GM12872 (cell line): ENCODE measurements around the gene MAP7.

Source experiments
- TF ChIP-seq, protein P1 (sequence below): IDR thresholded peaks from 3 replicates; pipeline ENCODE4 v1.5.1; 2011; ENCODE audit warnings: low read depth, mild to moderate bottlenecking, low read length, moderate library complexity; ENCODE audit not compliant: insufficient read depth

The MAP7 gene

DNA sequence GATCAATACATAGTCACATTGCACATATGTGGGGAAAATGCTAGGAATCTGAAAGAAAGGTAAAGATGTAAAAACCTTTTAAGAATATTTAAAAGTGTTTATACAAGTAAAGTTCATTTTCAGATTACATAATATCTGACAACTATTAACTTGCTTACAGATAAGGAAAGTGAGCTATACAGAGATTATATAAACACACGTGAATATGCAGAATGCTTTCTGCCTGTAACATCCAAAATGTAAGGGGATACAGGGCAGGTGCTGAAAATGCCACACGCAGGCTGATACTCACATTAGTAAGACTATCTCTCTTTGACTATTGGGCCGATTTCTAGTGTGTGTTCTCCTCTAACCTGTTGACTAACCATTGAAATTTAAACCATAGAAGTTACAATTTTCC is 17.9 kb upstream of the MAP7 start:
- TF ChIP-seq, protein P1, sequence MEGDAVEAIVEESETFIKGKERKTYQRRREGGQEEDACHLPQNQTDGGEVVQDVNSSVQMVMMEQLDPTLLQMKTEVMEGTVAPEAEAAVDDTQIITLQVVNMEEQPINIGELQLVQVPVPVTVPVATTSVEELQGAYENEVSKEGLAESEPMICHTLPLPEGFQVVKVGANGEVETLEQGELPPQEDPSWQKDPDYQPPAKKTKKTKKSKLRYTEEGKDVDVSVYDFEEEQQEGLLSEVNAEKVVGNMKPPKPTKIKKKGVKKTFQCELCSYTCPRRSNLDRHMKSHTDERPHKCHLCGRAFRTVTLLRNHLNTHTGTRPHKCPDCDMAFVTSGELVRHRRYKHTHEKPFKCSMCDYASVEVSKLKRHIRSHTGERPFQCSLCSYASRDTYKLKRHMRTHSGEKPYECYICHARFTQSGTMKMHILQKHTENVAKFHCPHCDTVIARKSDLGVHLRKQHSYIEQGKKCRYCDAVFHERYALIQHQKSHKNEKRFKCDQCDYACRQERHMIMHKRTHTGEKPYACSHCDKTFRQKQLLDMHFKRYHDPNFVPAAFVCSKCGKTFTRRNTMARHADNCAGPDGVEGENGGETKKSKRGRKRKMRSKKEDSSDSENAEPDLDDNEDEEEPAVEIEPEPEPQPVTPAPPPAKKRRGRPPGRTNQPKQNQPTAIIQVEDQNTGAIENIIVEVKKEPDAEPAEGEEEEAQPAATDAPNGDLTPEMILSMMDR = no peak

DNA sequence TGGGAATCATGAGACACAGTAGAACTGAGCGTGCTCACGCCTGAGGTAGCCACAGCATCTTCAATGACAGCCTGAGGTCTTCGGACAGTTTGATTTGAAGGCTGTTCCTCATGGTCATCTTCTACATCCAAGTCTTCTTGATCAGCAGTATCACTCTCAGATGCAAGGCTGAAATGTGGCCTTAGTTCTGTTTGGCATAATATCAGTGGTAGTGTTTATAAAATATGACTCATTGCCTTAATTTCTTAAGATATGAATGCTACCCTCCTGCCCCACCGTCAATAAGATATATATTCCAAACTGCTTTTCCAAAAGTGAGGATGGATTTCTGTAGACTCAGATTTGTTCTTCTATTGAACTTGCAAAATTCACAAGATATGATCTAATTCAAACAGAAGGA is 17.5 kb upstream of the MAP7 start:
- TF ChIP-seq, protein P1 = no peak

DNA sequence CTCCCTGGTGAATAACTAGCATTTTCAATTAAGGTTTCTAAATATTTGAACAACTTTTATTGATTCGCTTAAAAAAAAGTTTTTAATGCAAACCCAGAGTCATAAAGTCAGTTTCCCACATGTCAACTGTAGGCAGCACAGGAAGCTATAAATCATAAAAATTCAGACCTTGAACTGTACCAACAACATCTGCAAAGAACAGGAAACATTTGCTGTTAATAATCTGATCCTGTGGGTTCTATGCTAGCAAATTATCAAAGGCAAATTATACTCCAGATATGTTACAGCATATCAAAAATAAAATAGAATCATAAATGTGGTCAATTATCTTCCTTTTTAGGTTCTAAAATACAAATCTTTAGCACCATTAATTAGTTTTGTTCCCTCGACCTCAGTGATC is 16.6 kb upstream of the MAP7 start:
- TF ChIP-seq, protein P1 = no peak

DNA sequence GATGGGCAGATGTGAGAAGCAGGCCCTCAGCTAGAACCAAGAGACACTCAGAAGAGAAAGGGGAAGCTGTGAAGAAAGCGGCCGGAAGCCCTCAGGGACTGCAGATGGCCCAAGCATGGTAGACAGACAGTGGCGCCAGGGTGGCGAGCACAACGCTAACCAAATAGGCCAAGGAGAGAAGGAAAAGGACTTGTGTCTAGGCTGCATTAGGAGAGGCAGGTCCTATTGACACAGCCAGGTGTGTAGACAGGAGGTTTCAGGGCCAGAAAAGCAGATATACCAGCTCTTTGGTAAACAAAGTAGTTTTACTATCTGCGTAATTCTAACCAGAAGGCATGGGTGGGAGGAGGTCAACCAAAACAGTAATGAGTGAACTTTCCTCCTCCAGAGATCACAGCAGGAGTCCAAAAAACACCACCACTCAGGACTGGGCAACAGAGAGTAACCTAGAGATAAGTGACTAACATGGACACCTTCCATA is 15.8 kb upstream of the MAP7 start:
- TF ChIP-seq, protein P1 = no peak

DNA sequence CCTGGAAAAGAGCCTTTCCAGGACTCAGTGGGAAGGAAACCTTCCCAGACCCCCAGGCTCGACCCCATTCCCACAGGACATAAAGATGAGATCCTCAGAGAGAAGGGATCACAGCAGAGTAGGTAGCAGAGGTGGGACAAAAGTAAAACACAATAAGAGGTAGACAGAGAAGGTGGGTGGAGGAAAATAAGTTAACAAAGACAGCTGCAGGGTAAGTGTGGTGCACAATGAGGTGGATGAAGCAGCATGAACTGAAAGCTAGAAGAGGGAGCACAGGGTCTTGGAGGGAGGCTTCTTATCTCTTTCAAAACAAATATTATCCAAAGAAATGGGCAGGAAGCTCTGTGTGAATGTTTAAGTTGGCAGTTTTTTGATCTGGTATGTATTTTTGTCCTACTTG is 14.0 kb upstream of the MAP7 start:
- TF ChIP-seq, protein P1 = no peak

DNA sequence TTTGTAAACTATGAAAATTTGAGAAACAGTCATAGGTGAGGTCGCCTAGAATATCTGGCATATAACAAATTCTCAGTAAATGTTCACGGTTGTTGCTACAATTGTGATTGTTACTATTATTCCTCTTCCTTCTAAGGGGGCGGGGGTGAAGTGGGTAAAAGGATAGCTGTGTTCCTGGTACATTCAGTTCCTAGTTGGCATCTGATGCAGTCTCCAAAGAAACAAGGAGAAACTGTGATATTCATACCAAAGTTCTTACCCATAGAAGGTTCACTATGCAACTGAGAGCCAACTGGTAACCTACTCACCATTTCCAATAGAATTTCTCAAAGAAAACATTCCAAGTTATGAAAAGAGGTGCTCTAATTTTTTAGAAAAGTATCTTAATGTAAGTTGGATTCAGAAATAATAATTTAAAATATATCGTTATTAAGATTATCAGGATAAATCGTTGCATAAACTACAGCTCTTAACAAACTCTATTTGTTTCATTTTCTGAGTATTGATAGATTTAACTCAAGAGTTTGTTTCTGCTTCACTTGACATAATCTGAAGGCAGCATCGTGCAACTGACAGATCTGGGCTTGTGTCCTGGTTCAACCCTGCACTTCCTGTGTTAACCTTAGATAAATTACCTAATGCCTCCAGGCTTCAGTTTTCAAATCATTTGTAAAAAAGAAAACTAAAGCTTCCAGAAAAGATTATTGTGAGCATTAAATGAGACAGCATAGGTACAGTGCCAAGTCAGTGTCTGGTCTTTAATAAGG is 13.3 kb upstream of the MAP7 start:
- TF ChIP-seq, protein P1 = no peak

DNA sequence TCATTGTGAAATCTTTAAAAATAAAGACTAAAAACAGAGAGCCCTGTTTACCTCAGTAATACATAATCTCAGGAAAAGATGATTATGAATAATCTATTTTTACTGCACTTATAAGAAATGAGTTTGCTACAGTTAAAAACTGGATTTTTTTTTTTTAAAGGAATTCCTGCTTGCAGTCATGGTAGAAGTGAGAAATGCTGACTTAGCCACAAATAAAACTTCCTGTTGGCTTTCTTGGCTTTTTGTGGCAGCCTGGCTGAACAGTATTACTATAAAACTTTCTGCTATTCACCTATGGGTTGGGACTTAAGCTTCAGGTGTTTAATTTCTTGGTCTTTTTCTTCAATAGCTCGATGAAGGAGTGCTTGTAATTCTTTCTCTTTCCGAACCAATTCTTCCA is 12.0 kb upstream of the MAP7 start:
- TF ChIP-seq, protein P1 = no peak
